OCI-M2 (cell line): ENCODE results near the gene SMURF1.

Source experiments
- DNase-seq: peaks from one replicate; lab custom pipeline; 2025; ENCODE audit not compliant: unreplicated experiment; lab: John Stamatoyannopoulos, UW

The SMURF1 gene

GRCh38 chr7:99098286-99098823, 45.6 kb downstream of the SMURF1 start:
- DNase-seq: no peak

- no peak for DNase-seq
These were observed 46.2 kb downstream of the SMURF1 start for GRCh38 chr7:99097730-99098129.

GRCh38 chr7:99096124-99096887, 47.6 kb downstream of the SMURF1 start:
- no peak for DNase-seq

- no peak for DNase-seq
These were observed 48.2 kb downstream of the SMURF1 start for GRCh38 chr7:99095698-99096097.

GRCh38 chr7:99094401-99094800, 49.5 kb downstream of the SMURF1 start:
- DNase-seq: no peak

GRCh38 chr7:99092064-99092720, 51.7 kb downstream of the SMURF1 start:
- no peak for DNase-seq

- no peak for DNase-seq
These were observed 53.0 kb downstream of the SMURF1 start for GRCh38 chr7:99090771-99091542.

GRCh38 chr7:99089914-99090629, 53.8 kb downstream of the SMURF1 start:
- peak; percentile 14 for DNase-seq

- DNase-seq: no peak
These were observed 57.0 kb downstream of the SMURF1 start for GRCh38 chr7:99086944-99087343.

- DNase-seq: no peak
These were observed 57.4 kb downstream of the SMURF1 start for GRCh38 chr7:99086532-99086931.

- DNase-seq: no peak
These were observed 60.2 kb downstream of the SMURF1 start for GRCh38 chr7:99083733-99084132.

GRCh38 chr7:99083068-99083651, 60.7 kb downstream of the SMURF1 start:
- DNase-seq: no peak

- DNase-seq: no peak
These were observed 63.2 kb downstream of the SMURF1 start for GRCh38 chr7:99080679-99081078.

GRCh38 chr7:99079104-99079503, 64.8 kb downstream of the SMURF1 start:
- no peak for DNase-seq

- no peak for DNase-seq
These were observed 65.5 kb downstream of the SMURF1 start for GRCh38 chr7:99078416-99078815.

GRCh38 chr7:99076615-99077014, 67.3 kb downstream of the SMURF1 start:
- DNase-seq: no peak

GRCh38 chr7:99073839-99074446, 70.0 kb downstream of the SMURF1 start:
- no peak for DNase-seq

GRCh38 chr7:99072126-99072525, 71.8 kb downstream of the SMURF1 start:
- DNase-seq: no peak

GRCh38 chr7:99070361-99070760, 73.5 kb downstream of the SMURF1 start:
- DNase-seq: no peak
